SK-N-SH (cell line): ENCODE data around the gene CADPS2. TPM values are rescaled to one million over a fixed set of nuclear protein-coding genes. Genes with fewer than 3 reads are reported as not detected.

Experiments used
- CTCF ChIA-PET: fragments of 300-600, 350-600 bp; formaldehyde crosslinking; extraction: SDS; loops from one replicate; lab custom pipeline; 2021; lab: Yijun Ruan, JAX
- POLR2A ChIA-PET: fragments of 350-600 bp; sonication (Branson Sonifier 250); formaldehyde crosslinking; extraction: SDS; loops from one replicate; lab custom pipeline; 2020; ENCODE audit warnings: antibody characterized with exemption, inconsistent platforms; lab: Yijun Ruan, JAX
- DNase-seq: peaks from one replicate; pipeline ENCODE4 v3.0.0; 2012
- H2AFZ ChIP-seq: fragments of 200-600 bp; sonication (generic); 2 replicates; pipeline ENCODE4 v1.8.1; 2016; ENCODE audit warnings: antibody characterized with exemption, mild to moderate bottlenecking, low read depth
- H3F3A ChIP-seq: fragments of 200-600 bp; sonication (generic); replicated peaks from 2 replicates; pipeline ENCODE3; 2016; ENCODE audit warnings: antibody characterized with exemption, mild to moderate bottlenecking; ENCODE audit not compliant: insufficient read depth
- H3K27ac ChIP-seq, 2 experiments: fragments of 200-500 bp in 1 of 2; fragments of 200-600 bp in 1 of 2; sonication (Bioruptor generic) in 1 of 2; sonication (generic), shearing (Covaris generic) in 1 of 2; 2 replicates each; pipeline versions ENCODE4 v1.5.1 to v1.6.1; 2014 to 2016; ENCODE audit warnings: low read depth in 2 of 2, inconsistent platforms in 1 of 2, low read length in 1 of 2, mild to moderate bottlenecking in 1 of 2, mixed read lengths in 1 of 2
- H3K27me3 ChIP-seq: fragments of 200-600 bp; sonication (generic), shearing (Covaris generic); 2 replicates; pipeline ENCODE4 v1.6.1; 2016; ENCODE audit warnings: mixed run types; ENCODE audit not compliant: insufficient read depth
- H3K36me3 ChIP-seq, 2 experiments: fragments of 200-500 bp in 1 of 2; fragments of 200-600 bp in 1 of 2; sonication (Bioruptor generic) in 1 of 2; sonication (generic) in 1 of 2; replicated peaks in 1 of 2; 2 replicates each; pipeline versions ENCODE3 to v1.5.1; 2014 to 2016; ENCODE audit warnings: low read length in 1 of 2, mild to moderate bottlenecking in 1 of 2; ENCODE audit not compliant: insufficient read depth in 2 of 2, control insufficient read depth in 1 of 2
- H3K4me1 ChIP-seq, 2 experiments: fragments of 200-500 bp in 1 of 2; fragments of 200-600 bp in 1 of 2; sonication (Bioruptor generic) in 1 of 2; sonication (generic), shearing (Covaris generic) in 1 of 2; 2 replicates each; pipeline versions ENCODE4 v1.5.1 to v1.6.1; 2014 to 2016; ENCODE audit warnings: low read depth in 1 of 2, low read length in 1 of 2, mixed run types in 1 of 2; ENCODE audit not compliant: insufficient read depth in 2 of 2, control insufficient read depth in 1 of 2
- H3K4me2 ChIP-seq: fragments of 200-600 bp; sonication (generic), shearing (Covaris generic); 2 replicates; pipeline ENCODE4 v1.6.1; 2017; ENCODE audit warnings: mixed run types
- H3K4me3 ChIP-seq, 2 experiments: fragments of 200-500 bp in 1 of 2; fragments of 200-600 bp in 1 of 2; sonication (Bioruptor generic) in 1 of 2; sonication (generic), shearing (Covaris generic) in 1 of 2; 2 replicates each; pipeline versions ENCODE4 v1.5.1 to v1.8.1; 2014 to 2016; ENCODE audit warnings: low read depth in 2 of 2, inconsistent platforms in 1 of 2, low read length in 1 of 2, mild to moderate bottlenecking in 1 of 2, mixed read lengths in 1 of 2, moderate library complexity in 1 of 2
- H3K79me2 ChIP-seq: fragments of 200-600 bp; sonication (generic); 2 replicates; pipeline ENCODE4 v1.8.1; 2017; ENCODE audit warnings: mild to moderate bottlenecking; ENCODE audit not compliant: insufficient read depth
- H3K9ac ChIP-seq: fragments of 200-600 bp; sonication (generic); 2 replicates; pipeline ENCODE4 v1.6.1; 2017; ENCODE audit warnings: mixed run types
- H3K9me2 ChIP-seq: fragments of 200-600 bp; sonication (generic); 2 replicates; pipeline ENCODE4 v1.6.1; 2017; ENCODE audit warnings: mixed run types
- H3K9me3 ChIP-seq: fragments of 200-600 bp; sonication (generic); 2 replicates; pipeline ENCODE4 v1.6.1; 2017; ENCODE audit warnings: mixed run types, mild to moderate bottlenecking, moderate library complexity
- H4K20me1 ChIP-seq: fragments of 200-600 bp; sonication (generic); 2 replicates; pipeline ENCODE4 v1.6.1; 2017; ENCODE audit warnings: mild to moderate bottlenecking, mixed run types; ENCODE audit not compliant: insufficient read depth
- CHD2 ChIP-seq: fragments of 150-350 bp; IDR thresholded peaks from 2 replicates; pipeline ENCODE4 v1.6.1; 2018; ENCODE audit warnings: low read length; ENCODE audit not compliant: partially characterized antibody
- EP300 ChIP-seq, 2 experiments: IDR thresholded peaks; 2 replicates each; pipeline versions ENCODE4 v1.4.0 to v1.6.1; 2012; ENCODE audit warnings: borderline replicate concordance in 1 of 2, low read depth in 1 of 2, low read length in 1 of 2
- EZH2phosphoT487 ChIP-seq: fragments of 200-600 bp; sonication (generic); IDR thresholded peaks from 2 replicates; pipeline ENCODE4 v1.6.1; 2017; ENCODE audit warnings: low read depth, mixed run types, mild to moderate bottlenecking, antibody characterized with exemption, moderate library complexity, borderline replicate concordance
- FOXJ3 ChIP-seq: sonication (generic); formaldehyde crosslinking; IDR thresholded peaks from 2 replicates; pipeline ENCODE4 v1.5.1; 2020; ENCODE audit warnings: mild to moderate bottlenecking, missing genetic modification reagents
- FOXM1 ChIP-seq: IDR thresholded peaks from 2 replicates; pipeline ENCODE4 v1.4.0; 2012; ENCODE audit warnings: low read depth, mild to moderate bottlenecking
- MEF2A ChIP-seq: IDR thresholded peaks from 2 replicates; pipeline ENCODE4 v1.4.0; 2012; ENCODE audit warnings: low read depth, borderline replicate concordance
- NFIC ChIP-seq: IDR thresholded peaks from 2 replicates; pipeline ENCODE4 v1.4.0; 2012; ENCODE audit warnings: borderline replicate concordance
- SIN3A ChIP-seq: IDR thresholded peaks from 2 replicates; pipeline ENCODE4 v1.6.1; 2012; ENCODE audit warnings: low read depth, mild to moderate bottlenecking, low read length, moderate library complexity, borderline replicate concordance
- SMC3 ChIP-seq: IDR thresholded peaks from 2 replicates; pipeline ENCODE4 v1.6.1; 2012; ENCODE audit warnings: low read depth, low read length, improper control_type of control experiment
- TAF1 ChIP-seq: IDR thresholded peaks from 2 replicates; pipeline ENCODE4 v1.6.1; 2012; ENCODE audit warnings: low read depth, mild to moderate bottlenecking, low read length, moderate library complexity, borderline replicate concordance
- TCF12 ChIP-seq: IDR thresholded peaks from 2 replicates; pipeline ENCODE4 v1.4.0; 2012
- WGBS: methylation state at CpG from one replicate; pipeline ENCODE4 v1.1.6; 2017; ENCODE audit warnings: low lambda C conversion rate; 5-methylcytosine and 5-hydroxymethylcytosine counted together
- polyA plus RNA-seq, 3 experiments: library from polyadenylated mRNA; depleted of rRNA; stranded (reverse); fragments of >200 nt; gene quantifications; 2 replicates each; pipeline ENCODE4 v1.2.3, GENCODE V29; 2012
- TF ChIP-seq, protein P1 (sequence below): IDR thresholded peaks from 2 replicates; pipeline ENCODE4; 2012
- TF ChIP-seq, protein P2 (sequence below): fragments of 200-600 bp; sonication (generic); IDR thresholded peaks from 2 replicates; pipeline ENCODE4 v1.6.1; 2017; ENCODE audit warnings: antibody characterized with exemption, mild to moderate bottlenecking, moderate library complexity
- TF ChIP-seq, protein P3 (sequence below): IDR thresholded peaks from 2 replicates; pipeline ENCODE4 v1.4.0; 2012; ENCODE audit warnings: low read depth, borderline replicate concordance
- TF ChIP-seq, protein P4 (sequence below): fragments of 150-350 bp; IDR thresholded peaks from 2 replicates; pipeline ENCODE4 v1.6.1; 2017; ENCODE audit warnings: antibody characterized with exemption, low read length, low read depth, borderline replicate concordance

The CADPS2 gene
- polyA plus RNA-seq, 1 of the 3 experiments (the other 2 are of a cell fraction), result 0.05 TPM

DNA sequence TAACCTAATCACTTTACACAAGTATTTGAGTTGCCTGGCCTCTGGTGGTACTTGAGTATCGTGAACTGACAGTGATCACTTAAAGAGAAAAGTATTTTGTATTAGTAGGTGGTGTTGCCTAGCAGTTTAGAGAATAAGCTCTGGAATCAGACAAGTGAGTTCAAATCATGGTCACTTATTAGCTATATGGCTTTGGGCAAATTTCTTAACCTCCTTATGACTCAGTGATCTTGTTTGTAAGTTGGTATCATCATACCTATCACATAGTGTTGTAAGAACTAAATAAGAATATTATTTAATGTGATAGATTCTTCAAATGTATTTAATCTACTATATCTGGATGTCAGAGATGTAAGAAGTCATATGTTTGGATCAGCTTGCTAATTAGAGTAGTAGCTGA lies 351.2 kb downstream of the CADPS2 start:
- no peak overlapping the region for H3K27ac ChIP-seq
- no peaks in the 10 kb centered on the region for H3K27me3 ChIP-seq
- WGBS, result 0% methylated on average over 1 of the region's 1 CpG
- TF ChIP-seq EP300 (IDR thresholded peaks at IDR 0.05; ENCODE audit: borderline replicate concordance in 1 of 2, low read depth in 1 of 2, low read length in 1 of 2) (no peak), TCF12 (no peak), FOXM1 (no peak), TAF1 (no peak), EZH2phosphoT487 (no peak), SMC3 (no peak), CHD2 (no peak), NFIC (no peak), SIN3A (no peak), MEF2A (no peak), FOXJ3 (CRISPR knock-in tag) (no peak)
- TF ChIP-seq, protein P1, sequence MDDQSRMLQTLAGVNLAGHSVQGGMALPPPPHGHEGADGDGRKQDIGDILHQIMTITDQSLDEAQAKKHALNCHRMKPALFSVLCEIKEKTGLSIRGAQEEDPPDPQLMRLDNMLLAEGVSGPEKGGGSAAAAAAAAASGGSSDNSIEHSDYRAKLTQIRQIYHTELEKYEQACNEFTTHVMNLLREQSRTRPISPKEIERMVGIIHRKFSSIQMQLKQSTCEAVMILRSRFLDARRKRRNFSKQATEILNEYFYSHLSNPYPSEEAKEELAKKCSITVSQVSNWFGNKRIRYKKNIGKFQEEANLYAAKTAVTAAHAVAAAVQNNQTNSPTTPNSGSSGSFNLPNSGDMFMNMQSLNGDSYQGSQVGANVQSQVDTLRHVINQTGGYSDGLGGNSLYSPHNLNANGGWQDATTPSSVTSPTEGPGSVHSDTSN, result no peak
- TF ChIP-seq, protein P2, sequence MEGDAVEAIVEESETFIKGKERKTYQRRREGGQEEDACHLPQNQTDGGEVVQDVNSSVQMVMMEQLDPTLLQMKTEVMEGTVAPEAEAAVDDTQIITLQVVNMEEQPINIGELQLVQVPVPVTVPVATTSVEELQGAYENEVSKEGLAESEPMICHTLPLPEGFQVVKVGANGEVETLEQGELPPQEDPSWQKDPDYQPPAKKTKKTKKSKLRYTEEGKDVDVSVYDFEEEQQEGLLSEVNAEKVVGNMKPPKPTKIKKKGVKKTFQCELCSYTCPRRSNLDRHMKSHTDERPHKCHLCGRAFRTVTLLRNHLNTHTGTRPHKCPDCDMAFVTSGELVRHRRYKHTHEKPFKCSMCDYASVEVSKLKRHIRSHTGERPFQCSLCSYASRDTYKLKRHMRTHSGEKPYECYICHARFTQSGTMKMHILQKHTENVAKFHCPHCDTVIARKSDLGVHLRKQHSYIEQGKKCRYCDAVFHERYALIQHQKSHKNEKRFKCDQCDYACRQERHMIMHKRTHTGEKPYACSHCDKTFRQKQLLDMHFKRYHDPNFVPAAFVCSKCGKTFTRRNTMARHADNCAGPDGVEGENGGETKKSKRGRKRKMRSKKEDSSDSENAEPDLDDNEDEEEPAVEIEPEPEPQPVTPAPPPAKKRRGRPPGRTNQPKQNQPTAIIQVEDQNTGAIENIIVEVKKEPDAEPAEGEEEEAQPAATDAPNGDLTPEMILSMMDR, result no peak
- TF ChIP-seq, protein P3, sequence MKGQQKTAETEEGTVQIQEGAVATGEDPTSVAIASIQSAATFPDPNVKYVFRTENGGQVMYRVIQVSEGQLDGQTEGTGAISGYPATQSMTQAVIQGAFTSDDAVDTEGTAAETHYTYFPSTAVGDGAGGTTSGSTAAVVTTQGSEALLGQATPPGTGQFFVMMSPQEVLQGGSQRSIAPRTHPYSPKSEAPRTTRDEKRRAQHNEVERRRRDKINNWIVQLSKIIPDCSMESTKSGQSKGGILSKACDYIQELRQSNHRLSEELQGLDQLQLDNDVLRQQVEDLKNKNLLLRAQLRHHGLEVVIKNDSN, result no peak
- TF ChIP-seq, protein P4, sequence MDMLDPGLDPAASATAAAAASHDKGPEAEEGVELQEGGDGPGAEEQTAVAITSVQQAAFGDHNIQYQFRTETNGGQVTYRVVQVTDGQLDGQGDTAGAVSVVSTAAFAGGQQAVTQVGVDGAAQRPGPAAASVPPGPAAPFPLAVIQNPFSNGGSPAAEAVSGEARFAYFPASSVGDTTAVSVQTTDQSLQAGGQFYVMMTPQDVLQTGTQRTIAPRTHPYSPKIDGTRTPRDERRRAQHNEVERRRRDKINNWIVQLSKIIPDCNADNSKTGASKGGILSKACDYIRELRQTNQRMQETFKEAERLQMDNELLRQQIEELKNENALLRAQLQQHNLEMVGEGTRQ, result no peak
- TF ChIP-seq, all 33 proteins: peak for 0
- Histone ChIP-seq H3K4me1 (no peaks in the 10 kb centered on the region), H2AFZ (no peak overlapping the region), H3K4me2 (no peak overlapping the region), H3K79me2 (no peaks in the 10 kb centered on the region), H3K9me3 (no peaks in the 10 kb centered on the region), H3K4me3 (no peak overlapping the region), H3K9me2 (no peaks in the 10 kb centered on the region; the same call in 1 of the 2 replicates), H3K36me3 (no peaks in the 10 kb centered on the region), H3F3A (no peaks in the 10 kb centered on the region), H3K9ac (no peak overlapping the region), H4K20me1 (no peaks in the 10 kb centered on the region)
- POLR2A ChIA-PET, result no interaction called here
- no peak for DNase-seq
- CTCF ChIA-PET, result interaction anchor here (0.9 kb wide), 1 partner anchor 22 kb away, joined by 3 read pairs; no protein-coding TSS in a partner anchor
